ENCODE results near the gene PTPRCAP.
"Not testable (repeated sequence)": the region's sequence is repeated elsewhere in the genome, so short reads cannot be mapped to it uniquely, and the experiment has no call there.

PTPRCAP gene

GRCh38 chr11:67468759-67469507 is 31.5 kb upstream of the PTPRCAP start, which contains the start of gene TMEM134:
TSS of gene TMEM134 (minus strand) at chr11:67469251. CDS start at chr11:67469192, 59 bp downstream.
- Mint-ChIP-seq H3K27me3 (no peaks in the 10 kb centered on the region), H3K4me3 (peak within 1 kb of the TSS; percentile 91), H3K4me1 (ENCODE audit: low read depth) (peaks cover 35% of the 10 kb centered on the region), H3K36me3 (ENCODE audit: low read depth) (no peaks in the 10 kb centered on the region), H3K27ac (peak within 1 kb of the TSS; percentile 88), H3K9me3 (no peaks in the 10 kb centered on the region)

GRCh38 chr11:67468456-67468758 is 30.9 kb upstream of the PTPRCAP start:
- H3K9me3 Mint-ChIP-seq: no peaks in the 10 kb centered on the region
- H3K4me3 Mint-ChIP-seq: peak overlapping the region; percentile 91
- H3K4me1 Mint-ChIP-seq (ENCODE audit: low read depth): peaks cover 35% of the 10 kb centered on the region
- H3K27ac Mint-ChIP-seq: peak overlapping the region; percentile 88
- no peaks in the 10 kb centered on the region for H3K27me3 Mint-ChIP-seq
- no peaks in the 10 kb centered on the region for H3K36me3 Mint-ChIP-seq (ENCODE audit: low read depth)

GRCh38 chr11:67468056-67468455 is 30.6 kb upstream of the PTPRCAP start:
- Mint-ChIP-seq H3K36me3 (ENCODE audit: low read depth) (no peaks in the 10 kb centered on the region), H3K4me1 (ENCODE audit: low read depth) (peaks cover 35% of the 10 kb centered on the region), H3K27ac (peak overlapping the region; percentile 88), H3K27me3 (no peaks in the 10 kb centered on the region), H3K9me3 (no peaks in the 10 kb centered on the region), H3K4me3 (peak overlapping the region; percentile 91)

GRCh38 chr11:67466962-67467771 is 29.7 kb upstream of the PTPRCAP start:
- H3K27ac Mint-ChIP-seq: peak overlapping the region; percentile 88
- H3K9me3 Mint-ChIP-seq: no peaks in the 10 kb centered on the region
- no peaks in the 10 kb centered on the region for H3K36me3 Mint-ChIP-seq (ENCODE audit: low read depth)
- H3K4me3 Mint-ChIP-seq: peak overlapping the region; percentile 91
- no peaks in the 10 kb centered on the region for H3K27me3 Mint-ChIP-seq
- H3K4me1 Mint-ChIP-seq (ENCODE audit: low read depth): peaks cover 35% of the 10 kb centered on the region

- no peaks in the 10 kb centered on the region for H3K9me3 Mint-ChIP-seq
- peaks cover 35% of the 10 kb centered on the region for H3K4me1 Mint-ChIP-seq (ENCODE audit: low read depth)
- H3K4me3 Mint-ChIP-seq: no peak overlapping the region
- H3K27ac Mint-ChIP-seq: no peak overlapping the region
- H3K27me3 Mint-ChIP-seq: no peaks in the 10 kb centered on the region
- no peaks in the 10 kb centered on the region for H3K36me3 Mint-ChIP-seq (ENCODE audit: low read depth)
Observed at GRCh38 chr11:67466367-67466766, 28.9 kb upstream of the PTPRCAP start.

- Mint-ChIP-seq H3K27ac (peak overlapping the region; percentile 85), H3K4me3 (peak overlapping the region; percentile 87), H3K4me1 (ENCODE audit: low read depth) (peaks cover 37% of the 10 kb centered on the region)
- H3K9me3 Mint-ChIP-seq; H3K27me3 Mint-ChIP-seq; H3K36me3 Mint-ChIP-seq (ENCODE audit: low read depth): not testable (repeated sequence)
Observed at GRCh38 chr11:67465530-67465929, 28.0 kb upstream of the PTPRCAP start.

- Mint-ChIP-seq H3K27ac (peak overlapping the region; percentile 85), H3K4me3 (peak overlapping the region; percentile 87), H3K36me3 (ENCODE audit: low read depth) (no peaks in the 10 kb centered on the region), H3K27me3 (no peaks in the 10 kb centered on the region), H3K4me1 (ENCODE audit: low read depth) (peaks cover 37% of the 10 kb centered on the region), H3K9me3 (no peaks in the 10 kb centered on the region)
Observed at GRCh38 chr11:67465189-67465510, 27.7 kb upstream of the PTPRCAP start.

GRCh38 chr11:67464411-67465188 is 27.1 kb upstream of the PTPRCAP start:
- peaks cover 42% of the 10 kb centered on the region for H3K4me1 Mint-ChIP-seq (ENCODE audit: low read depth)
- H3K27ac Mint-ChIP-seq: peak overlapping the region; percentile 85
- H3K9me3 Mint-ChIP-seq: no peaks in the 10 kb centered on the region
- H3K27me3 Mint-ChIP-seq: no peaks in the 10 kb centered on the region
- peak overlapping the region; percentile 87 for H3K4me3 Mint-ChIP-seq
- H3K36me3 Mint-ChIP-seq (ENCODE audit: low read depth): no peaks in the 10 kb centered on the region

- Mint-ChIP-seq H3K4me1 (ENCODE audit: low read depth) (peaks cover 44% of the 10 kb centered on the region), H3K9me3 (no peaks in the 10 kb centered on the region), H3K4me3 (peak overlapping the region; percentile 87), H3K27ac (peak overlapping the region; percentile 55), H3K36me3 (ENCODE audit: low read depth) (no peaks in the 10 kb centered on the region), H3K27me3 (no peaks in the 10 kb centered on the region)
Observed at GRCh38 chr11:67463680-67464410, 26.4 kb upstream of the PTPRCAP start.

GRCh38 chr11:67463186-67463585 is 25.7 kb upstream of the PTPRCAP start:
- Mint-ChIP-seq H3K9me3 (no peaks in the 10 kb centered on the region), H3K27me3 (no peaks in the 10 kb centered on the region), H3K36me3 (ENCODE audit: low read depth) (no peaks in the 10 kb centered on the region), H3K27ac (no peak overlapping the region), H3K4me3 (no peak overlapping the region), H3K4me1 (ENCODE audit: low read depth) (peaks cover 44% of the 10 kb centered on the region)

- Mint-ChIP-seq H3K36me3 (ENCODE audit: low read depth) (no peaks in the 10 kb centered on the region), H3K4me3 (no peak overlapping the region), H3K9me3 (no peaks in the 10 kb centered on the region), H3K4me1 (ENCODE audit: low read depth) (peaks cover 17% of the 10 kb centered on the region), H3K27ac (no peak overlapping the region), H3K27me3 (no peaks in the 10 kb centered on the region)
Observed at GRCh38 chr11:67458266-67458665, 20.8 kb upstream of the PTPRCAP start.

GRCh38 chr11:67457453-67457852 is 20.0 kb upstream of the PTPRCAP start:
- H3K36me3 Mint-ChIP-seq (ENCODE audit: low read depth): no peaks in the 10 kb centered on the region
- H3K9me3 Mint-ChIP-seq: no peaks in the 10 kb centered on the region
- no peak overlapping the region for H3K4me3 Mint-ChIP-seq
- no peaks in the 10 kb centered on the region for H3K27me3 Mint-ChIP-seq
- H3K27ac Mint-ChIP-seq: no peak overlapping the region
- peaks cover 17% of the 10 kb centered on the region for H3K4me1 Mint-ChIP-seq (ENCODE audit: low read depth)

- H3K27me3 Mint-ChIP-seq: no peaks in the 10 kb centered on the region
- no peaks in the 10 kb centered on the region for H3K9me3 Mint-ChIP-seq
Observed at GRCh38 chr11:67456068-67456705, 18.7 kb upstream of the PTPRCAP start.

GRCh38 chr11:67455054-67455453 is 17.6 kb upstream of the PTPRCAP start, which contains the start of gene CABP4:
TSS of gene CABP4 (plus strand) at chr11:67455354. CDS start at chr11:67455424, 70 bp downstream.
- Mint-ChIP-seq H3K27me3 (no peaks in the 10 kb centered on the region), H3K4me3 (no peak within 1 kb of the TSS), H3K9me3 (no peaks in the 10 kb centered on the region), H3K36me3 (ENCODE audit: low read depth) (no peaks in the 10 kb centered on the region), H3K27ac (no peak within 1 kb of the TSS), H3K4me1 (ENCODE audit: low read depth) (peaks cover 18% of the 10 kb centered on the region)

More at GRCh38 chr11:67456068-67456705, 18.7 kb upstream of the PTPRCAP start:
- Mint-ChIP-seq H3K4me1 (ENCODE audit: low read depth) (peaks cover 20% of the 10 kb centered on the region), H3K27ac (no peak overlapping the region), H3K36me3 (ENCODE audit: low read depth) (no peaks in the 10 kb centered on the region), H3K4me3 (no peak overlapping the region)

Data from stimulated activated naive CD8-positive, alpha-beta T cell treated with anti-CD3 and anti-CD28 coated beads, Interleukin-15, Interleukin-2, amounts not matched to agents 100 ng/mL and 50 ng/mL, for 24 hours (primary cell).